ENCODE data around the gene FBN1. TPM values are rescaled to one million over a fixed set of nuclear protein-coding genes. Genes with fewer than 3 reads are reported as not detected.

The FBN1 gene
- total RNA-seq, 1 experiment from 2014 or later = 5.2 TPM

GRCh38 chr15:48422401-48422800, 223.1 kb downstream of the FBN1 start:
- Mint-ChIP-seq H3K27ac (no peak overlapping the region), H3K4me1 (peaks cover 12% of the 10 kb centered on the region), H3K27me3 (ENCODE audit: low read depth) (no peaks in the 10 kb centered on the region), H3K4me3 (no peak overlapping the region), H3K36me3 (no peaks in the 10 kb centered on the region), H3K9me3 (no peaks in the 10 kb centered on the region)
- POLR2A ChIA-PET = no interaction called here
- ATAC-seq (no peak), DNase-seq (ENCODE audit: low spot score) (no peak)
- TF ChIP-seq JAZF1 (CRISPR knock-in tag; IDR thresholded peaks at IDR 0.05) (no peak), ZSCAN18 (CRISPR knock-in tag; IDR thresholded peaks at IDR 0.05) (no peak), NR3C1 (CRISPR knock-in tag; conservative IDR thresholded peaks at IDR 0.05; ENCODE audit: low read depth) (no peak), ZNF532 (CRISPR knock-in tag; IDR thresholded peaks at IDR 0.05; ENCODE audit: borderline replicate concordance) (no peak), SOX15 (CRISPR knock-in tag; IDR thresholded peaks at IDR 0.05) (no peak), ZBTB43 (CRISPR knock-in tag; IDR thresholded peaks at IDR 0.05) (no peak), ZNF416 (CRISPR knock-in tag; IDR thresholded peaks at IDR 0.05) (no peak), ERG (CRISPR knock-in tag; IDR thresholded peaks at IDR 0.05) (no peak), ZNF121 (CRISPR knock-in tag; IDR thresholded peaks at IDR 0.05) (no peak), CDX4 (CRISPR knock-in tag; IDR thresholded peaks at IDR 0.05; ENCODE audit: borderline replicate concordance) (no peak), USF2 (CRISPR knock-in tag; IDR thresholded peaks at IDR 0.05) (no peak), ZNF425 (CRISPR knock-in tag; conservative IDR thresholded peaks at IDR 0.05) (no peak), ATF6 (CRISPR knock-in tag; IDR thresholded peaks at IDR 0.05) (no peak)
- CTCF ChIA-PET = interaction anchor here (1.3 kb wide), 1 partner anchor 64 kb away, joined by 7 read pairs; no protein-coding TSS in a partner anchor

All from WTC11 (cell line).